HepG2 (cell line): Measurements from ENCODE around the gene ZIC4. TPM values are rescaled to one million over a fixed set of nuclear protein-coding genes. Genes with fewer than 3 reads are reported as not detected.

Experiments used
- ATAC-seq: fragments of 200-7000 bp; cut with Tn5 transposase; 3 replicates; pipeline ENCODE4 v1.9.1; 2020; ENCODE audit warnings: mild to moderate bottlenecking, moderate library complexity
- BruUV-seq: library from RNA; stranded (reverse); fragments of 400-500 nt; replicated peaks from 2 replicates; lab custom pipeline; 2021; lab: Mats Ljungman, UMichigan
- CTCF ChIA-PET: fragments of 300-600 bp; formaldehyde crosslinking; extraction: SDS; loops from one replicate; lab custom pipeline; 2021; ENCODE audit warnings: low total read pairs, inconsistent platforms, low intra/inter-chr PET ratio; lab: Yijun Ruan, JAX
- POLR2A ChIA-PET: fragments of 350-600 bp; sonication (Branson Sonifier 250); formaldehyde crosslinking; loops from one replicate; lab custom pipeline; 2020; ENCODE audit warnings: antibody characterized with exemption, inconsistent platforms; lab: Yijun Ruan, JAX
- DNase-seq: peaks from one replicate; pipeline ENCODE4 v3.0.0-alpha.2; 2015; ENCODE audit warnings: low spot score
- FAIRE-seq: peaks from 3 replicates; lab custom pipeline; 2011; peaks lifted over from hg19 to GRCh38; lab: Jason Lieb, UNC
- H2AFZ ChIP-seq: one replicate; pipeline ENCODE4 v1.6.1; 2011; ENCODE audit warnings: low read length, inconsistent platforms
- H3K27ac ChIP-seq: fragments of 300-600 bp; 3 replicates; pipeline ENCODE4 v1.8.0; 2011; ENCODE audit warnings: mixed run types, mild to moderate bottlenecking, mixed read lengths, low read length, inconsistent platforms; ENCODE audit not compliant: insufficient read depth; ENCODE audit errors: extremely low read length
- H3K27me3 ChIP-seq, 2 experiments: fragments of 200-600 bp in 1 of 2; 2 replicates in 1 of 2; 3 replicates in 1 of 2; pipeline versions ENCODE4 v1.6.0 to v1.8.0; 2011; ENCODE audit warnings: low read length in 2 of 2, mild to moderate bottlenecking in 2 of 2, moderate library complexity in 2 of 2, inconsistent platforms in 1 of 2; ENCODE audit not compliant: insufficient read depth in 2 of 2, control insufficient read depth in 1 of 2
- H3K36me3 ChIP-seq, 2 experiments: fragments of 200-600 bp in 1 of 2; replicated peaks in 1 of 2; 2 replicates in 1 of 2; 3 replicates in 1 of 2; pipeline versions ENCODE4 v1.5.1 to v1.8.0; 2011; ENCODE audit warnings: low read length in 2 of 2, inconsistent platforms in 1 of 2; ENCODE audit not compliant: insufficient read depth in 2 of 2, control insufficient read depth in 1 of 2
- H3K4me1 ChIP-seq: 2 replicates; pipeline ENCODE4 v1.5.1; 2012; ENCODE audit warnings: low read length, inconsistent platforms; ENCODE audit not compliant: insufficient read depth
- H3K4me2 ChIP-seq: 2 replicates; pipeline ENCODE4 v1.6.0; 2011; ENCODE audit warnings: low read depth, low read length, inconsistent platforms
- H3K4me3 ChIP-seq, 3 experiments: fragments of 200-600 bp in 1 of 3; sonication (generic), shearing (Covaris generic) in 1 of 3; replicated peaks in 1 of 3; 2 replicates each; pipeline ENCODE4 v1.5.1; 2011 to 2016; ENCODE audit warnings: low read length in 3 of 3, inconsistent platforms in 2 of 3, low read depth in 2 of 3, mild to moderate bottlenecking in 2 of 3, control low read depth in 1 of 3, mixed read lengths in 1 of 3; ENCODE audit not compliant: insufficient read depth in 1 of 3
- H3K79me2 ChIP-seq: one replicate; pipeline ENCODE4 v1.6.1; 2011; ENCODE audit warnings: low read length, inconsistent platforms; ENCODE audit not compliant: insufficient read depth
- H3K9ac ChIP-seq: 2 replicates; pipeline ENCODE4 v1.6.0; 2011; ENCODE audit warnings: mild to moderate bottlenecking, low read depth, low read length, inconsistent platforms; ENCODE audit not compliant: insufficient read depth
- H3K9me3 ChIP-seq: 2 replicates; pipeline ENCODE4 v1.5.1; 2012; ENCODE audit warnings: mild to moderate bottlenecking, low read length
- H4K20me1 ChIP-seq: 2 replicates; pipeline ENCODE4 v1.6.0; 2011; ENCODE audit warnings: inconsistent platforms, mild to moderate bottlenecking, low read length, moderate library complexity; ENCODE audit not compliant: insufficient read depth
- THAP9 ChIP-seq: sonication (generic); formaldehyde crosslinking; IDR thresholded peaks from 2 replicates; pipeline ENCODE4; 2020; ENCODE audit warnings: missing genetic modification reagents, mild to moderate bottlenecking, borderline replicate concordance
- WGBS: methylation state at CpG from one replicate; pipeline ENCODE4 v1.1.6; 2017; ENCODE audit warnings: low lambda C conversion rate; 5-methylcytosine and 5-hydroxymethylcytosine counted together
- in situ Hi-C: cut with HindIII; loops from 2 replicates; pipeline ENCODE4 v1.10.0; 2017; ENCODE audit warnings: low pct_unique_long_range_greater_than_20kb; ENCODE audit not compliant: extremely low pct_ligation_motif_present
- intact Hi-C: fragments of 100-400 bp; cut with micrococcal nuclease; formaldehyde crosslinking; loops from one replicate; pipeline ENCODE4 v1.10.0; 2022; ENCODE audit not compliant: unreplicated experiment
- polyA plus RNA-seq, 8 experiments: library from polyadenylated mRNA; depleted of rRNA in 3 of 8; stranded (reverse) in 7 of 8; unstranded in 1 of 8; fragments of >200 nt; fragmentation: Illumina TruSeq in 4 of 8; extraction: Trizol in 4 of 8; gene quantifications; 2 replicates each; pipeline versions ENCODE4 v1.2.1 to v1.2.3, GENCODE V29; 2011 to 2016; ENCODE audit warnings: low read depth in 4 of 8, missing spikeins in 1 of 8, mixed read lengths in 1 of 8; ENCODE audit not compliant: insufficient read depth in 1 of 8
- total RNA-seq, 5 experiments: library from RNA; depleted of rRNA; stranded (reverse); fragments of >200 nt; fragmentation: Illumina TruSeq; extraction: Trizol; gene quantifications; 2 replicates each; pipeline ENCODE4 v1.2.3, GENCODE V29; 2016; ENCODE audit warnings: low read depth in 1 of 5

The ZIC4 gene
- total and polyA plus RNA-seq, 2 of the 13 experiments (the other 11 are each of a cell fraction or from before 2014, with no cell fraction given): not detected

DNA sequence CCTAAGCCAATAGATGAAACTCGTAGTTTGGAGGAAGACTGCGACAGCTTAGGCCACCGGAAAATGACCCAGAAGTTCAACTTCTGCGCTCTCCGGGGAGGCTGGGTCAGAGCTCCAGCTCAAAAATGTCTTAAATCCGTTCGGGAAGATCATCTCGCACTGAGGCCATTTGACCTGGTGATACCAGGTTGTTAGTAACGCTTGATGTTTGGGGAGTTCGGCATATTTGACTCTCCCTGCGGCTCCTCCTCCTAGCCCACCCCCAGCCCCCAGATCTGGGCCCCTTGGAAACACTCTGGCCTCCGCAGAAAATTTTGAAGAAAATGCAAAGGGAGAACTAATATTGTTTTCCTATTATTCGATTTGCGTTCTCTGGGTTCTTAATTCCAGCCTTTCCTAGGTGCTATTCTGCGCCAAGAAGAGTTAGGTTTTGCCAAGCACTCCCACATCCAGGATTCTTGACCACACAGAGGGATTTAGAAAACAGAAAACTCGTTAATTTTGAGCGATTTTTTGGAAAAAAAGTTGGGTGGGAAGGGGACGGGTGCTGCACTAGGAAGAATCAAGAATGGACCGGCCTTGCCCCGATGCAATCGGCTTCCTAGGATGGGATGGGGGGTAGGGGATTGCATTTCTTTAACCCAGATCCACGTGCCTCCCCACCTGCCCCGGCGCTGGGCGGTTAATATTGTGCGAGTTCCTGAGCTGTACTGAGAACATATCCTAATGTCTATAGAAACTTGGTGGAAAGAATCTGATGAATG lies 50.0 kb downstream of the ZIC4 start:
- FAIRE-seq: no peak
- BruUV-seq: no TSS peak

More for the DNA sequence above, 50.0 kb downstream of the ZIC4 start:
- no peak overlapping the region for H3K27ac ChIP-seq
- no peaks in the 10 kb centered on the region for H3K9me3 ChIP-seq
- no peak overlapping the region for H3K4me3 ChIP-seq
- H3K36me3 ChIP-seq: no peaks in the 10 kb centered on the region
- DNase-seq: no peak
- H3K9ac ChIP-seq: no peak overlapping the region
- no peak overlapping the region for H3K4me2 ChIP-seq
- H4K20me1 ChIP-seq: no peaks in the 10 kb centered on the region
- H2AFZ ChIP-seq: no peak overlapping the region
- H3K4me1 ChIP-seq: no peaks in the 10 kb centered on the region
- intact Hi-C loops (no loop called here), in situ Hi-C loops (no loop called here)
- WGBS: 22% methylated on average over 17 of the region's 26 CpGs
- H3K27me3 ChIP-seq: peaks cover 3 to 50% of the 10 kb centered on the region in 2 experiments; a peak in 4 of 5 replicates
- no peak for TF ChIP-seq THAP9 (CRISPR knock-in tag)
- POLR2A ChIA-PET: no interaction called here
- H3K79me2 ChIP-seq: no peaks in the 10 kb centered on the region
- CTCF ChIA-PET: no interaction called here
- ATAC-seq: no peak
